H1 (cell line): Measurements from ENCODE around the gene ANP32B. TPM values are rescaled to one million over a fixed set of nuclear protein-coding genes. Genes with fewer than 3 reads are reported as not detected.

Experiments used
- CBX8 ChIP-seq: fragments of 300-800, 300-1000 bp; sonication (generic); IDR thresholded peaks from 2 replicates; pipeline ENCODE4 v1.7.1; 2016; ENCODE audit warnings: low read depth, low read length, borderline replicate concordance
- MAFK ChIP-seq: IDR thresholded peaks from 2 replicates; pipeline ENCODE4 v1.6.1; 2012; ENCODE audit warnings: low read depth, mild to moderate bottlenecking, improper control_type of control experiment, low read length
- TBP ChIP-seq: IDR thresholded peaks from 2 replicates; pipeline ENCODE4 v1.6.1; 2011; ENCODE audit warnings: low read depth, low read length, improper control_type of control experiment
- YY1 ChIP-seq: IDR thresholded peaks from 2 replicates; pipeline ENCODE4 v1.6.1; 2011; ENCODE audit warnings: low read depth, mild to moderate bottlenecking, low read length
- polyA plus RNA-seq, 7 experiments: library from polyadenylated mRNA; depleted of rRNA in 3 of 7; stranded (reverse) in 5 of 7; unstranded in 2 of 7; fragments of >200 nt in 5 of 7; fragments of 200-250 nt in 2 of 7; gene quantifications; 1 replicate in 5 of 7; 2 replicates in 1 of 7; 4 replicates in 1 of 7; pipeline versions ENCODE4 v1.2.1 to v1.2.3, GENCODE V29; 2011 to 2013; ENCODE audit warnings: missing spikeins in 2 of 7, mixed read lengths in 2 of 7
- total RNA-seq: library from RNA; stranded (reverse); fragmentation: NEBNext Ultra II Directional; extraction: Animal tissue kit (Norgen Biotek cat#: 25700); gene quantifications from 2 replicates; pipeline ENCODE4 v1.2.1, GENCODE V29; 2021

ANP32B gene
- total and polyA plus RNA-seq, 2 of the 8 experiments (the other 6 are each of a cell fraction or from before 2014, with no cell fraction given) = 7.6 to 88.1 TPM

GRCh38 chr9:97983589-97984187 lies 547 bp downstream of the ANP32B start (continued):
- TF ChIP-seq TBP (0 out of 2 replicates have a peak, but pooled peaks have one; percentile 14), CBX8 (no peak), YY1 (peak; percentile 60), MAFK (no peak)
